Ectodermal cell (in vitro differentiated cells): ENCODE data around the gene AGR3.

ENCODE experiments used
- H3K27ac ChIP-seq: 2 replicates; pipeline ENCODE4 v1.7.0; 2013; ENCODE audit warnings: mild to moderate bottlenecking, low read depth, low read length; ENCODE audit not compliant: insufficient read depth, poor library complexity, severe bottlenecking
- H3K27me3 ChIP-seq: 2 replicates; pipeline ENCODE4 v1.7.0; 2013; ENCODE audit warnings: mild to moderate bottlenecking, low read length; ENCODE audit not compliant: insufficient read depth, control insufficient read depth, poor library complexity, severe bottlenecking
- H3K36me3 ChIP-seq: one replicate; pipeline ENCODE4 v1.7.0; 2013; ENCODE audit warnings: low read length; ENCODE audit not compliant: control insufficient read depth, insufficient read depth
- H3K4me1 ChIP-seq: one replicate; pipeline ENCODE4 v1.7.0; 2013; ENCODE audit warnings: low read length; ENCODE audit not compliant: control insufficient read depth, insufficient read depth
- H3K4me3 ChIP-seq: 2 replicates; pipeline ENCODE4 v1.7.0; 2013; ENCODE audit warnings: low read depth, low read length, control low read depth; ENCODE audit not compliant: insufficient read depth
- H3K9me3 ChIP-seq: 2 replicates; pipeline ENCODE4 v1.7.0; 2013; ENCODE audit warnings: mild to moderate bottlenecking, low read length, moderate library complexity; ENCODE audit not compliant: control insufficient read depth
- WGBS, 2 experiments: methylation state at CpG; one replicate each; pipeline ENCODE4 v1.1.7; 2013; ENCODE audit warnings: missing lambda C conversion rate in 2 of 2; 5-methylcytosine and 5-hydroxymethylcytosine counted together

The AGR3 gene

DNA sequence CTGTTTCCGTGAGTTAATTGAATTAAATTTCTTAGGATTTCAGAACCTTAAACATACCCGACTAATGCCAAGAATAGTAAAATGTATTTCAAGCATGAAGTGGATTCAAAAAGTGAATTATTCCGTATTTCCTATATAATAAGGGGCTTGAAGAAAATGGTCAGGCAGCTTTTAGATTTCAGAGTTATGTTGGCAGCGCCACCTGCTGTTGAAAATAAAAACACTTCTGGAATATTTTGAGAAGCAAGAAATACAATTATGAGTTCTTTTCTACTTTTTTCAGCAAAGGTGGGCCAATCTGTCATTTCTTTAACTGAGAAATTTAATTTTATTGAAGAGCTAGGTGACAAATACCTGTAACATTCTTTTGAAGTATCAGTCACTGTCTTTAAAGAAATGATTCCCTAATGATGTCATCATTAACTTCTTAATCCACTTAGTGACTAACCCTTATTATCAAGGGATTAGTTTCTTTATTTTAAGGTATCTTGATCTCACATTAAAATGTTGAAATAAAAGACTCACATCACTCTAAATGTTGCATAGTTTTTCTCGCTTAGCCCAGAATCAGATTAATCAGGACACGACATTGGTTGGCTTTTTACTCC lies 36.6 kb upstream of the AGR3 start:
- Histone ChIP-seq H3K4me1 (peaks cover 16% of the 10 kb centered on the region), H3K27me3 (no peaks in the 10 kb centered on the region), H3K4me3 (no peak overlapping the region), H3K36me3 (no peaks in the 10 kb centered on the region), H3K9me3 (no peaks in the 10 kb centered on the region), H3K27ac (no peak overlapping the region)
- WGBS, 2 experiments = 49 to 65% methylated on average over 3 to 6 of the region's 6 CpGs

DNA sequence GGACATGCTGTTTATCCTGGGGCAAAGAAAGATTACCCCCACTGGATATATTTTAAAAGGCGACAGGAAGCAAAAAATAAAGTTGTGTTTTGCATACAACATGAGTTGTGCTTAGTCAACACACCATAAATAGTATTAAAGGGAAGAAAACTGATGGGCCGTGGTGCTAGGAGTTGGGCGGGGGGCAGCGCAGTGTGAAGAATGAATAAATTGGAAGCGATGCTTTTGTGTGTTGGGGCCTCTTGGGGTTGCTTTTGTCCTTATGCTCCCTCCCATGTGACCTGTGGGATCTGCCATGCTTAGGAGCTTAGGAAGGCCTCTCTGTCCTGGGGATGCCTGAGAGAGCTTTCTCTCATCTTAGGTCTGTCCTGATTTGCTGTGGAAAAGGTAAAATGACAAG lies 35.0 kb upstream of the AGR3 start:
- 74 to 79% methylated on average over 5 of the region's 5 CpGs for WGBS, 2 experiments
- Histone ChIP-seq H3K27me3 (no peaks in the 10 kb centered on the region), H3K9me3 (no peaks in the 10 kb centered on the region), H3K36me3 (no peaks in the 10 kb centered on the region), H3K4me1 (peaks cover 15% of the 10 kb centered on the region), H3K27ac (no peak overlapping the region), H3K4me3 (no peak overlapping the region)

DNA sequence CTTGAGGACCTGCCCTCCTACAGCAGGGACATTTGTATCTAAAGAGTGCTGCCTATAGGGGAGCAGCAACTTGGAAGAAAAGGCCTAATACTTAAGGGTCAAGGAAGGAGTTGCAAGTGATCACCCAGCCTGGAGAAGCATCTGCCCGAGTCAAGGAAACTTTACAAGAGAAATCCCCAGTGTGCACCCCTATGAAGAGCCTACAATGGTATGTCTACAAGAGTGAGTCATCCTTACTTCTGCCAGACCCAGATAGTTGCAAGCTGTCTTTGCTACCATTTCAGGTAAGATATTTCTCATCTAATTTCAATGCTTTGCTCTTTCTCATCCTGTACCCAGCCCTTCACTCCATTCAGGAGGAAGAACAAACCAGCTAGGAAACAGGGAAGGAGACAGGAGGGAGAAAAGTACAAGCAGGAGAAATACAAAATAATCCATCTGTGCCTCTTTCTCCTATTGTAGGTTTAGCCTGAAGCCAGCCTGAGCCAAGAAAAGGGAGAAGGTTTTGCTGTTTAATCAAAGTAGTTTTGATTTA lies 34.4 kb upstream of the AGR3 start:
- H3K4me1 ChIP-seq = peaks cover 10% of the 10 kb centered on the region
- H3K27me3 ChIP-seq = no peaks in the 10 kb centered on the region
- WGBS, 2 experiments = 70 to 86% methylated on average over 1 of the region's 1 CpG
- H3K9me3 ChIP-seq = no peaks in the 10 kb centered on the region
- no peak overlapping the region for H3K27ac ChIP-seq
- H3K4me3 ChIP-seq = no peak overlapping the region
- no peaks in the 10 kb centered on the region for H3K36me3 ChIP-seq

DNA sequence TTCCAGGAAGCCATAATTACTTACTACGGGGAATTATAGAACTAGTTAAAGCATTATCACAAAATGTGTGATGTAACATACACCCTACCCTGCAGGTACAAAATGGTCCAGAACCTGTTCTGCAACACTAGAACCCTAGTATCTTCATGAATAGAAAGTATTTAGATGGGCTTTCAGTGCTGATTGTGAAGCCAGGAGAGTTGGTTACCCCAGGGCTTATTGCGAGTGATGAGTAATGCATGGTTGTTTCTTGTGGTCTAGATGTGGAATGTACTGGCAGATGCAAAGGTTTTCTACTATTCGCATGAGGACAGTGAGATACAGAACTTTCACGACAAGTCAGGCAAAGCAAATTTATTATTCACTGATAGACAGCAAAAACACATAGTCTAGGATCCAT lies 33.6 kb upstream of the AGR3 start:
- H3K4me3 ChIP-seq = no peak overlapping the region
- no peaks in the 10 kb centered on the region for H3K9me3 ChIP-seq
- H3K27me3 ChIP-seq = no peaks in the 10 kb centered on the region
- H3K36me3 ChIP-seq = no peaks in the 10 kb centered on the region
- no peak overlapping the region for H3K27ac ChIP-seq
- peaks cover 7% of the 10 kb centered on the region for H3K4me1 ChIP-seq
- WGBS, 2 experiments = 96 to 100% methylated on average over 2 to 4 of the region's 4 CpGs

DNA sequence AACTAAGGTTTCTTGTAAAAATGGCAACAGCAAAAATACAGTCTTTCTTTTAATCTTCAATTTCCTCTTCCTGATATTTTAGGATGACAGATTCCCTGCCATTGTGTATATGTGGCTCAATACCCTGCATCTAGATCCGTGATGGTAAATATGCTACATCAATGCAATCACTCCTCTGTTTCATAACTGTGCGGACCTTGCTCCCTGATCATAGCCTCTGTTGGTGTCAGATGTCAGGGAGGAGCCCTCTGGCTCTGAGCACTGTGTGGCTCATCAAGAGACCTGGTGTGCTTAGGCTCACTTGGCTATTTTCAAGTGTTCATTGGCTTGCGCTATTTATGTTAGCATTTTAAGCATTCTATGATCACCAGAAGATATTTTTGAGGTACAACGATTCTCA lies 33.0 kb upstream of the AGR3 start:
- Histone ChIP-seq H3K4me1 (peaks cover 7% of the 10 kb centered on the region), H3K4me3 (no peak overlapping the region), H3K27ac (no peak overlapping the region), H3K27me3 (no peaks in the 10 kb centered on the region), H3K9me3 (no peaks in the 10 kb centered on the region), H3K36me3 (no peaks in the 10 kb centered on the region)
- 94 to 95% methylated on average over 4 of the region's 4 CpGs for whole genome bisulfite sequencing, 2 experiments

DNA sequence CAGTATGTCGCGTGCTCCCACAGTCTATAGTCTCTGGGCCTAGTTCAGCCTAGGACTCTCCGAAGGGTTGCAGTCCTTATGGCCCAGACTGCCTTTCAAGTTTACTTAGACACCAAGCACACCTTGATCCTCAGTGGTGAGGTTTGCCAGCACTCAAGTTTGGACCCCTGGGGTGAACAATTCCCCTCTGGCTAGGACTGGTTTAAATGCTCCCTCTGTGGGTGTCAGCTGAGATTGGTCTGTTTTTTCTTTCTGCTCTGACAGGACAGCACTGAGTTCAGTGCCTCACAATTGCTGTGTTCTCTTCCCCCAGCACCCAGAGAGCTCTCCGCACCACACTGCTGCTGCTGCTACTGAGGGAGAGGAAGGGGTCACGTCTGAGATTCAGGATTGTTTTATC lies 31.9 kb upstream of the AGR3 start:
- 82 to 86% methylated on average over 5 of the region's 5 CpGs for WGBS, 2 experiments
- no peaks in the 10 kb centered on the region for H3K27me3 ChIP-seq
- no peaks in the 10 kb centered on the region for H3K36me3 ChIP-seq
- no peak overlapping the region for H3K27ac ChIP-seq
- H3K4me1 ChIP-seq = peaks cover 7% of the 10 kb centered on the region
- no peak overlapping the region for H3K4me3 ChIP-seq
- no peaks in the 10 kb centered on the region for H3K9me3 ChIP-seq

DNA sequence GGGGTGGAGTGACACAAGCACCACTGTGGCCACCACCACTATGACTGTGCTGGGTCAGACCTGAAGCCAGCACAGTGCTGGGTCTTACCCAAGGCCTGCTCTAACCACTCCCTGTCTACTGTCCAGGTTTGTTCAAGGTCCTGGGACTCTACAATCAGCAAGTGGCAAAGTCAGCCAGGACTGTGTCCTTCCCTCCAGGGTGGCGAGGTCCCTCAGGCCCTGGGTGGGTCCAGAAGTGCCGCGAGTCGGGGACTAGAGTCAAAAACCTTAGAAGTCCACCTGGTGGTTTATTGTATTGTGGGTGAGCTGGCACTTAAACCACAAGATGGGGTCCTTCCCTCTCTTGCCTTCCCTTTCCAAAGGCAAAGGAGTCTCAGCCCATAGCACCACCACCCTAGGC lies 30.8 kb upstream of the AGR3 start:
- H3K4me3 ChIP-seq = no peak overlapping the region
- H3K27ac ChIP-seq = no peak overlapping the region
- peaks cover 7% of the 10 kb centered on the region for H3K4me1 ChIP-seq
- 90 to 98% methylated on average over 4 of the region's 4 CpGs for WGBS, 2 experiments
- H3K36me3 ChIP-seq = no peaks in the 10 kb centered on the region
- no peaks in the 10 kb centered on the region for H3K27me3 ChIP-seq
- H3K9me3 ChIP-seq = no peaks in the 10 kb centered on the region

DNA sequence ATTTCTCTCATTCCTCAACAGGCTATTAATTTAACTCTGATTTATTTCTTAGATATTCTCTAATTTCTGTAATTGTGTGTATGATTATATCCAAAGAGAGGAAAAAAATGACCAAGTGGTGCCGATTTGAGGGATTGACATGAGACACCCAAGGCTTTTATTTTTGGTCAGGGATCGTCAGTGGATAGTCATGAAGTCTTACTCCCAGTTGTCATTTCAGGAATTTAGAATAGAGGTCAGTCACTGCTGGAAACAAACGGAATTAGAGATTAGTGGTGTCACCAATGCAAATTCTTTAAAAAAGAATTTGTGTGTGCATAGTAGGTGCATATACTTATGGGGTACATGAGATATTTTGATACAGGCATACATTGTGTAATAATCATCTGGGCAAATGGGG lies 26.8 kb upstream of the AGR3 start:
- Histone ChIP-seq H3K4me3 (no peak overlapping the region), H3K27me3 (no peaks in the 10 kb centered on the region), H3K9me3 (no peaks in the 10 kb centered on the region), H3K27ac (no peak overlapping the region), H3K36me3 (no peaks in the 10 kb centered on the region), H3K4me1 (peaks cover 9% of the 10 kb centered on the region)
- WGBS, 2 experiments = 74 to 84% methylated on average over 3 of the region's 3 CpGs

DNA sequence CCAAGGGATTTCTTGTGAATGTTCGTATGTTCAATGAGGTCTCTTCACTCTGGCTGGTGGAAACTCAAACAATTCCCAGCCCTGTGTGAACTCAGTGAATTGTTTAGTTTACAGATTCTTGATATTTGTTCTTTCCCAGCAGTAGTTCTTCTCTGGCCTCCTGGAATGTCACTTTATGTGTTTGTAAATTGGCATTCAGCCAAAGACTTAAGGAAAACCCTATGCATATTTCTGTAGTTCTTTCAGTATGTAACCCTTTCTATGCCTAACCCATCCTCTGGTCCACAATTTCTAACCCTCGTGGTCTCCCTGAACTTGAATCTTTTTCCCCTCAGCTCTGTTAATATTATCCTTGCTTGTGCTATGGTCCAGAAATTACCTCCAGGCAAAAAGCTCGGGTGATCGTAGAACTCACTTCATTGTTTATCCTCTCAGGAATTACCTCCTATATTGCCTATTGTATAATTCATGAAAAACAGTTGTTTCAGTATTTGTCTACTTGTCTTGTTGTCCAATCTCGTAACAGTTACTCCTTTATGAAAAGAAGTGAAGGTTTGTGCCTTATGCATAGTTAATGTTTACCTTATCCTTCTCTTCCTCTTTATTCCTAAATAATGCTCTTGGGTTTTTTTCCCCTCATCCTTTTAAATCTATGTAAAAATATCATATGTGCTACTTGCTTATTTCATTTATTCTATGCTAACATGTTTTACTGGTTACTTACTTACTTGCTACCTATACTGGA lies 23.7 kb upstream of the AGR3 start:
- no peaks in the 10 kb centered on the region for H3K36me3 ChIP-seq
- WGBS, 2 experiments = 50 to 64% methylated on average over 4 to 5 of the region's 5 CpGs
- no peaks in the 10 kb centered on the region for H3K27me3 ChIP-seq
- no peak overlapping the region for H3K4me3 ChIP-seq
- H3K9me3 ChIP-seq = no peaks in the 10 kb centered on the region
- H3K27ac ChIP-seq = no peak overlapping the region
- peaks cover 9% of the 10 kb centered on the region for H3K4me1 ChIP-seq

DNA sequence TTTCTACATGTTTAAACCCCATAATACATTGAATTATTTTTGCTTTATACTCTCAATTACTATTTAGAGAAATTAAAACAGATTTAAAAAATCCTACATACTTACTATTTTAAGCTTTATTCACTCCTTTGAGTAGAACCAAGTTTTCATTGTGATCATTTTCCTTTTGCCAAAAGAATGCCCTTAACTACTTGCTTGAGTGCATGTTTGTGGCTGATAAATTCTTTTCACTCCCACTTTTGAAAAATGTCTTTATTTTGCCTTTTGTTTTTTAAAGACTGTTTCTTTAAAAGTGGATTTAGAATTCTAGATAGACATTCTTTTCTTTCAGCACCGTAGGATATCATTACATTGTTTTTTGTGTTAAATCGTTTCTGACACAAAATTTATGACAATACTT lies 22.3 kb upstream of the AGR3 start:
- H3K27ac ChIP-seq = no peak overlapping the region
- H3K4me1 ChIP-seq = peaks cover 9% of the 10 kb centered on the region
- no peak overlapping the region for H3K4me3 ChIP-seq
- H3K36me3 ChIP-seq = peaks cover 3% of the 10 kb centered on the region
- H3K9me3 ChIP-seq = no peaks in the 10 kb centered on the region
- H3K27me3 ChIP-seq = no peaks in the 10 kb centered on the region
- no CpG with 5 or more reads among the region's 2 CpGs for WGBS, 2 experiments
